Omental fat pad (tissue), 4 donors: ENCODE measurements around the gene FBXW12. TPM values are rescaled to one million over a fixed set of nuclear protein-coding genes. Genes with fewer than 3 reads are reported as not detected.

Experiments used
- ATAC-seq: fragments of 150-250 bp; one replicate; pipeline ENCODE4 v1.9.1; 2016; ENCODE audit warnings: mild to moderate bottlenecking, moderate library complexity; ENCODE audit not compliant: low FRiP score
- DNase-seq: peaks from one replicate; pipeline ENCODE4 v3.0.0-alpha.2; 2019; ENCODE audit warnings: low spot score
- CTCF ChIP-seq, 3 donors: fragments of 450-650 bp; IDR thresholded peaks; one replicate each; pipeline ENCODE4 v1.5.1; 2016 to 2017; ENCODE audit warnings: antibody characterized with exemption in 3 of 3, mild to moderate bottlenecking in 3 of 3, moderate library complexity in 2 of 3
- total RNA-seq, 4 donors: library from RNA; depleted of rRNA; stranded (reverse); fragments of >200 nt; gene quantifications; one replicate each; pipeline ENCODE4 v1.1.0, GENCODE V29; 2016

Gene FBXW12
- total RNA-seq, 4 donors from 2014 or later = not detected

- no peak for DNase-seq
- ATAC-seq = no peak
- no peak for TF ChIP-seq CTCF (IDR thresholded peaks at IDR 0.05)
Observed at GRCh38 chr3:48414376-48415250, 42.6 kb downstream of the FBXW12 start.

- ATAC-seq = no peak
Observed at GRCh38 chr3:48415251-48415953, 43.4 kb downstream of the FBXW12 start.

GRCh38 chr3:48416091-48416505 is 44.1 kb downstream of the FBXW12 start:
- ATAC-seq (no peak), DNase-seq (no peak)
- no peak for TF ChIP-seq CTCF (IDR thresholded peaks at IDR 0.05)

More at GRCh38 chr3:48415251-48415953, 43.4 kb downstream of the FBXW12 start:
- no peak for DNase-seq
- TF ChIP-seq CTCF (IDR thresholded peaks at IDR 0.05) = no peak

GRCh38 chr3:48416546-48416945 is 44.5 kb downstream of the FBXW12 start:
- no peak for ATAC-seq
- no peak for TF ChIP-seq CTCF (IDR thresholded peaks at IDR 0.05)
- no peak for DNase-seq

- TF ChIP-seq CTCF (IDR thresholded peaks at IDR 0.05) = no peak
- DNase-seq = no peak
Observed at GRCh38 chr3:48417529-48418108, 45.6 kb downstream of the FBXW12 start.

GRCh38 chr3:48418140-48418539 is 46.1 kb downstream of the FBXW12 start:
- ATAC-seq (no peak), DNase-seq (no peak)
- TF ChIP-seq CTCF (IDR thresholded peaks at IDR 0.05) = no peak

More at GRCh38 chr3:48417529-48418108, 45.6 kb downstream of the FBXW12 start:
- ATAC-seq = no peak
